K562 (cell line): Measurements from ENCODE around the gene OTX2. TPM values are rescaled to one million over a fixed set of nuclear protein-coding genes. Genes with fewer than 3 reads are reported as not detected.

Experiments used
- ATAC-seq: fragments of 200-7000 bp; cut with Tn5 transposase; 3 replicates; pipeline ENCODE4 v1.9.1; 2020; ENCODE audit warnings: moderate library complexity
- BruUV-seq: library from RNA; stranded (reverse); fragments of 400-500 nt; replicated peaks from 2 replicates; lab custom pipeline; 2021; lab: Mats Ljungman, UMichigan
- CTCF ChIA-PET: fragments of 300-600 bp; formaldehyde crosslinking; extraction: SDS; loops from one replicate; lab custom pipeline; 2021; ENCODE audit warnings: low intra/inter-chr PET ratio; lab: Yijun Ruan, JAX
- POLR2A ChIA-PET: fragments of 300-600, 350-650 bp; sonication (Branson Sonifier 250); formaldehyde crosslinking; extraction: SDS; loops from one replicate; lab custom pipeline; 2021; ENCODE audit warnings: antibody characterized with exemption, inconsistent platforms; lab: Yijun Ruan, JAX
- DNase-seq, 4 experiments: peaks; one replicate each; pipeline versions ENCODE4 v3.0.0 to v3.0.0-alpha.2; 2011 to 2018; ENCODE audit warnings: low spot score in 3 of 4, mixed read lengths in 3 of 4; ENCODE audit errors: extremely low read depth in 1 of 4
- FAIRE-seq: peaks from 2 replicates; lab custom pipeline; 2011; peaks lifted over from hg19 to GRCh38; lab: Jason Lieb, UNC
- H2AFZ ChIP-seq: 2 replicates; pipeline ENCODE4 v1.6.0; 2011; ENCODE audit warnings: low read depth, low read length, control low read depth, inconsistent platforms
- H3K27ac ChIP-seq: fragments of 200-600 bp; 3 replicates; pipeline ENCODE4 v1.8.0; 2011; ENCODE audit warnings: low read depth, mild to moderate bottlenecking, control low read depth, inconsistent platforms, low read length, moderate library complexity, mixed read lengths; ENCODE audit errors: extremely low read depth
- H3K27me3 ChIP-seq, 2 experiments: fragments of 300-600 bp in 1 of 2; 2 replicates in 1 of 2; 3 replicates in 1 of 2; pipeline versions ENCODE4 v1.6.0 to v1.8.0; 2011; ENCODE audit warnings: inconsistent platforms in 2 of 2, low read length in 2 of 2, mild to moderate bottlenecking in 1 of 2, mixed read lengths in 1 of 2, moderate library complexity in 1 of 2; ENCODE audit not compliant: control insufficient read depth in 2 of 2, insufficient read depth in 2 of 2
- H3K36me3 ChIP-seq: fragments of 300-600 bp; 3 replicates; pipeline ENCODE4 v1.8.0; 2011; ENCODE audit warnings: mild to moderate bottlenecking, low read length, inconsistent platforms; ENCODE audit not compliant: control insufficient read depth, insufficient read depth
- H3K4me1 ChIP-seq, 2 experiments: fragments of 200-600 bp in 1 of 2; replicated peaks in 1 of 2; 2 replicates in 1 of 2; 3 replicates in 1 of 2; pipeline versions ENCODE4 v1.5.1 to v1.8.0; 2011; ENCODE audit warnings: inconsistent platforms in 2 of 2, low read length in 2 of 2, mild to moderate bottlenecking in 1 of 2, mixed read lengths in 1 of 2, moderate library complexity in 1 of 2; ENCODE audit not compliant: control insufficient read depth in 2 of 2, insufficient read depth in 2 of 2
- H3K4me2 ChIP-seq: 2 replicates; pipeline ENCODE4 v1.6.1; 2011; ENCODE audit warnings: low read length, control low read depth, inconsistent platforms, mixed read lengths; ENCODE audit not compliant: insufficient read depth
- H3K4me3 ChIP-seq: fragments of 200-600 bp; sonication (generic), shearing (Covaris generic); 2 replicates; pipeline ENCODE4 v1.5.1; 2016; ENCODE audit warnings: control low read depth, inconsistent platforms
- H3K79me2 ChIP-seq: fragments of 200-600 bp; 3 replicates; pipeline ENCODE4 v1.8.0; 2011; ENCODE audit warnings: low read length, inconsistent platforms; ENCODE audit not compliant: control insufficient read depth, insufficient read depth
- H3K9ac ChIP-seq, 2 experiments: 2 replicates each; pipeline versions ENCODE4 v1.6.0 to v1.6.1; 2011; ENCODE audit warnings: low read depth in 2 of 2, low read length in 2 of 2, control low read depth in 1 of 2, inconsistent platforms in 1 of 2, mild to moderate bottlenecking in 1 of 2, mixed read lengths in 1 of 2; ENCODE audit not compliant: insufficient read depth in 1 of 2
- H3K9me1 ChIP-seq: one replicate; pipeline ENCODE4 v1.6.0; 2011; ENCODE audit warnings: inconsistent platforms, mild to moderate bottlenecking, low read length, moderate library complexity; ENCODE audit not compliant: control insufficient read depth, insufficient read depth
- H3K9me3 ChIP-seq: replicated peaks from 2 replicates; pipeline ENCODE4 v1.5.1; 2011; ENCODE audit warnings: low read depth, low read length, inconsistent platforms; ENCODE audit not compliant: control insufficient read depth, insufficient read depth
- H4K20me1 ChIP-seq: replicated peaks from 2 replicates; pipeline ENCODE4 v1.6.1; 2011; ENCODE audit warnings: low read length, inconsistent platforms, mixed read lengths; ENCODE audit not compliant: control insufficient read depth, insufficient read depth
- ARID2 ChIP-seq: fragments of 450-650 bp; IDR thresholded peaks from 2 replicates; pipeline ENCODE4 v1.6.1; 2017; ENCODE audit warnings: antibody characterized with exemption, mild to moderate bottlenecking
- CBX3 ChIP-seq, 2 experiments: IDR thresholded peaks; 1 replicate in 1 of 2; 2 replicates in 1 of 2; pipeline ENCODE4 v1.6.1; 2012; ENCODE audit warnings: inconsistent platforms in 2 of 2, low read length in 2 of 2, borderline replicate concordance in 1 of 2, control low read depth in 1 of 2
- CHD2 ChIP-seq: IDR thresholded peaks from 2 replicates; pipeline ENCODE4 v1.6.1; 2011; ENCODE audit warnings: low read depth, low read length
- ERF ChIP-seq: fragments of 450-650 bp; formaldehyde crosslinking; IDR thresholded peaks from 2 replicates; pipeline ENCODE4 v1.4.0; 2020; ENCODE audit warnings: mild to moderate bottlenecking, mixed read lengths
- HMG20A ChIP-seq: fragments of 450-650 bp; formaldehyde crosslinking; conservative IDR thresholded peaks from 2 replicates; pipeline ENCODE4 v1.4.0; 2020; ENCODE audit warnings: mild to moderate bottlenecking, mixed read lengths
- ID3 ChIP-seq, 2 experiments: fragments of 250-450 bp in 1 of 2; fragments of 450-650 bp in 1 of 2; sonication (Bioruptor Pico) in 1 of 2; IDR thresholded peaks; 2 replicates each; pipeline versions ENCODE4 v1.6.1 to v1.8.0; 2016 to 2021; ENCODE audit warnings: mild to moderate bottlenecking in 2 of 2, moderate library complexity in 2 of 2, missing compliant biosample characterization in 1 of 2, missing genetic modification characterization in 1 of 2
- MCM7 ChIP-seq, 2 experiments: fragments of 450-650 bp; IDR thresholded peaks; 2 replicates each; pipeline ENCODE4 v1.6.1; 2016 to 2018
- MTF1 ChIP-seq: fragments of 250-450 bp; sonication (Bioruptor Pico); IDR thresholded peaks from 2 replicates; pipeline ENCODE4 v1.9.0; 2021; ENCODE audit warnings: moderate library complexity, mild to moderate bottlenecking, inconsistent platforms, borderline replicate concordance
- SETDB1 ChIP-seq: IDR thresholded peaks from one replicate; pipeline ENCODE4 v1.6.1; 2012; ENCODE audit warnings: low read length, control low read depth, inconsistent platforms
- TCF7 ChIP-seq: sonication (generic); IDR thresholded peaks from 2 replicates; pipeline ENCODE4 v1.6.1; 2016; ENCODE audit warnings: antibody characterized with exemption, borderline replicate concordance
- WHSC1 ChIP-seq: IDR thresholded peaks from one replicate; pipeline ENCODE4 v1.6.1; 2012; ENCODE audit warnings: low read length, control low read depth, inconsistent platforms
- XRCC4 ChIP-seq: IDR thresholded peaks from one replicate; pipeline ENCODE4 v1.6.1; 2011; ENCODE audit not compliant: insufficient read depth, insufficient read length; ENCODE audit errors: extremely low read depth
- ZC3H4 ChIP-seq: sonication (generic); formaldehyde crosslinking; IDR thresholded peaks from 2 replicates; pipeline ENCODE4 v1.9.0; 2021; ENCODE audit warnings: missing genetic modification reagents, borderline replicate concordance
- ZNF197 ChIP-seq: fragments of 200-800 bp; sonication (Bioruptor generic); IDR thresholded peaks from 2 replicates; pipeline ENCODE4 v1.6.1; 2016; ENCODE audit warnings: low read depth, missing genetic modification characterization, missing compliant biosample characterization
- ZNF57 ChIP-seq: fragments of 450-650 bp; formaldehyde crosslinking; IDR thresholded peaks from 2 replicates; pipeline ENCODE4 v1.4.0; 2020; ENCODE audit warnings: mild to moderate bottlenecking, moderate library complexity
- WGBS: fragments of 100-300 bp; shearing (Covaris generic); methylation state at CpG from one replicate; pipeline ENCODE4 v1.1.6; 2016; ENCODE audit warnings: low coverage, mixed read lengths; ENCODE audit not compliant: insufficient coverage; ENCODE audit errors: missing lambda C conversion rate; 5-methylcytosine and 5-hydroxymethylcytosine counted together
- in situ Hi-C: fragments of 300-500 bp; cut with MboI; formaldehyde crosslinking; loops from 4 replicates; pipeline ENCODE4 v1.15.0; 2018; ENCODE audit warnings: inconsistent platforms, mixed read lengths
- intact Hi-C: fragments of 100-400 bp; cut with micrococcal nuclease; formaldehyde crosslinking; loops from 2 replicates; pipeline ENCODE4 v1.14.2; 2022
- polyA plus RNA-seq, 8 experiments: library from polyadenylated mRNA; depleted of rRNA in 4 of 8; stranded (reverse) in 5 of 8; unstranded in 3 of 8; fragments of >200 nt; fragmentation: Nextera tagmentation in 2 of 8; fragmentation: Illumina TruSeq in 1 of 8; extraction: Ambion mirVana in 2 of 8; extraction: Trizol in 1 of 8; gene quantifications; 2 replicates each; pipeline versions ENCODE4 v1.2.1 to v1.2.3, GENCODE V29; 2011 to 2014; ENCODE audit warnings: inconsistent platforms in 1 of 8, missing spikeins in 1 of 8
- total RNA-seq, 7 experiments: library from RNA; depleted of rRNA in 6 of 7; stranded (reverse); fragments of >200 nt in 6 of 7; fragmentation: Illumina TruSeq in 2 of 7; extraction: Trizol in 2 of 7; gene quantifications; 2 replicates each; pipeline versions ENCODE4 v1.2.1 to v1.2.3, GENCODE V29; 2011 to 2021; ENCODE audit warnings: low replicate concordance in 1 of 7
- TF ChIP-seq, protein P1 (sequence below): sonication (generic); formaldehyde crosslinking; IDR thresholded peaks from 2 replicates; pipeline ENCODE4 v1.8.0; 2022; ENCODE audit warnings: mild to moderate bottlenecking, low read depth, missing genetic modification reagents
- TF ChIP-seq, protein P2 (sequence below): fragments of 250-450 bp; sonication (Bioruptor Pico); IDR thresholded peaks from 2 replicates; pipeline ENCODE4 v1.9.0; 2021; ENCODE audit warnings: mild to moderate bottlenecking, inconsistent platforms

The OTX2 gene
- total and polyA plus RNA-seq, 9 of the 15 experiments (the other 6 are each of a cell fraction or from before 2014, with no cell fraction given) = not detected

GRCh38 chr14:56797569-56798446 lies 12.5 kb downstream of the OTX2 start:
- 8% methylated on average over 18 of the region's 77 CpGs for WGBS
- BruUV-seq = no TSS peak
- ATAC-seq = no peak
- H3K27ac ChIP-seq = no peak overlapping the region
- DNase-seq = no peak
- FAIRE-seq = no peak
- no peaks in the 10 kb centered on the region for H3K9me3 ChIP-seq
- H3K36me3 ChIP-seq = no peaks in the 10 kb centered on the region
- no peaks in the 10 kb centered on the region for H3K79me2 ChIP-seq
- no peak overlapping the region for H3K4me2 ChIP-seq
- no peak overlapping the region for H2AFZ ChIP-seq
- H3K27me3 ChIP-seq = peaks cover 6 to 52% of the 10 kb centered on the region in 2 experiments; a peak in 4 of 5 replicates
- no peaks in the 10 kb centered on the region for H3K9me1 ChIP-seq
- intact Hi-C loops (no loop called here), in situ Hi-C loops (no loop called here)
- ChIA-PET POLR2A (interaction anchor here (0.5 kb wide), 1 partner anchor 1279 kb away, joined by 5 read pairs; no protein-coding TSS in a partner anchor), CTCF (no interaction called here)
- peaks cover 0 to 26% of the 10 kb centered on the region in 2 experiments; a peak in 2 of 5 replicates for H3K4me1 ChIP-seq
- H3K9ac ChIP-seq = no peak overlapping the region
- no peak overlapping the region for H3K4me3 ChIP-seq
- H4K20me1 ChIP-seq = no peaks in the 10 kb centered on the region
- TF ChIP-seq, protein P1, sequence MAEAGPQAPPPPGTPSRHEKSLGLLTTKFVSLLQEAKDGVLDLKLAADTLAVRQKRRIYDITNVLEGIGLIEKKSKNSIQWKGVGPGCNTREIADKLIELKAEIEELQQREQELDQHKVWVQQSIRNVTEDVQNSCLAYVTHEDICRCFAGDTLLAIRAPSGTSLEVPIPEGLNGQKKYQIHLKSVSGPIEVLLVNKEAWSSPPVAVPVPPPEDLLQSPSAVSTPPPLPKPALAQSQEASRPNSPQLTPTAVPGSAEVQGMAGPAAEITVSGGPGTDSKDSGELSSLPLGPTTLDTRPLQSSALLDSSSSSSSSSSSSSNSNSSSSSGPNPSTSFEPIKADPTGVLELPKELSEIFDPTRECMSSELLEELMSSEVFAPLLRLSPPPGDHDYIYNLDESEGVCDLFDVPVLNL (CRISPR knock-in tag) = no peak
- no peak for TF ChIP-seq CBX3 (IDR thresholded peaks at IDR 0.05; ENCODE audit: borderline replicate concordance in 1 of 2, low read length in 2 of 2)
- TF ChIP-seq ZNF57 = no peak
- TF ChIP-seq WHSC1 = no peak
- TF ChIP-seq, protein P2, sequence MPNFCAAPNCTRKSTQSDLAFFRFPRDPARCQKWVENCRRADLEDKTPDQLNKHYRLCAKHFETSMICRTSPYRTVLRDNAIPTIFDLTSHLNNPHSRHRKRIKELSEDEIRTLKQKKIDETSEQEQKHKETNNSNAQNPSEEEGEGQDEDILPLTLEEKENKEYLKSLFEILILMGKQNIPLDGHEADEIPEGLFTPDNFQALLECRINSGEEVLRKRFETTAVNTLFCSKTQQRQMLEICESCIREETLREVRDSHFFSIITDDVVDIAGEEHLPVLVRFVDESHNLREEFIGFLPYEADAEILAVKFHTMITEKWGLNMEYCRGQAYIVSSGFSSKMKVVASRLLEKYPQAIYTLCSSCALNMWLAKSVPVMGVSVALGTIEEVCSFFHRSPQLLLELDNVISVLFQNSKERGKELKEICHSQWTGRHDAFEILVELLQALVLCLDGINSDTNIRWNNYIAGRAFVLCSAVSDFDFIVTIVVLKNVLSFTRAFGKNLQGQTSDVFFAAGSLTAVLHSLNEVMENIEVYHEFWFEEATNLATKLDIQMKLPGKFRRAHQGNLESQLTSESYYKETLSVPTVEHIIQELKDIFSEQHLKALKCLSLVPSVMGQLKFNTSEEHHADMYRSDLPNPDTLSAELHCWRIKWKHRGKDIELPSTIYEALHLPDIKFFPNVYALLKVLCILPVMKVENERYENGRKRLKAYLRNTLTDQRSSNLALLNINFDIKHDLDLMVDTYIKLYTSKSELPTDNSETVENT (CRISPR knock-in tag) = no peak
- no peak for TF ChIP-seq HMG20A
- TF ChIP-seq ERF (CRISPR knock-in tag) = no peak
- TF ChIP-seq ZNF197 (CRISPR knock-in tag) = no peak
- no peak for TF ChIP-seq XRCC4
- no peak for TF ChIP-seq ZC3H4
- TF ChIP-seq SETDB1 = no peak
- no peak for TF ChIP-seq ARID2
- TF ChIP-seq MCM7 (IDR thresholded peaks at IDR 0.05) = no peak
- no peak for TF ChIP-seq MTF1 (CRISPR knock-in tag)
- TF ChIP-seq ID3 (CRISPR knock-in tag; IDR thresholded peaks at IDR 0.05) = no peak
- TF ChIP-seq ID3 (tag; IDR thresholded peaks at IDR 0.05) = no peak
- TF ChIP-seq CHD2 = no peak
- no peak for TF ChIP-seq TCF7
